GM19397 (cell line): Measurements from ENCODE around the gene MOV10.

Source experiments
- ATAC-seq: cut with Tn5 transposase; IDR thresholded peaks from one replicate; pipeline ENCODE4 v1.9.1; 2021; ENCODE audit warnings: mild to moderate bottlenecking, moderate library complexity; ENCODE audit not compliant: unreplicated experiment

MOV10 gene

DNA sequence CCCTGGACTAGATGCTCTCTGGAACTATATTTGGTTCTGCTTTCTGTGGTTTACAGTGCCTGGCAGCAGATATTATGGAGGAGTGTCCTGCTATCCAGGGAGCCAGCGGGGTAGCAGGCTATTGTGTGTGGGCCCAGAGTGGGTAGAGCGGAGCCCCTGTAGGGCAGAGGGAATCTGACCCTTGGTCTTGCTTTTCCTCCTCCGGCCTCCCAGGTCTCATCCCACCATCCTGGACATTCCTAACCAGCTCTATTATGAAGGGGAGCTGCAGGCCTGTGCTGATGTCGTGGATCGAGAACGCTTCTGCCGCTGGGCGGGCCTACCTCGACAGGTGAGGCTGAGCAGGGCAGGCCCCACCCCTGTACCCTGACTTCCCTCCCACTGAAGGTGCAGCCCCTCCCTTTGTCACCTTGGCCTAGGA lies 23.3 kb downstream of the MOV10 start:
- ATAC-seq = no peak

DNA sequence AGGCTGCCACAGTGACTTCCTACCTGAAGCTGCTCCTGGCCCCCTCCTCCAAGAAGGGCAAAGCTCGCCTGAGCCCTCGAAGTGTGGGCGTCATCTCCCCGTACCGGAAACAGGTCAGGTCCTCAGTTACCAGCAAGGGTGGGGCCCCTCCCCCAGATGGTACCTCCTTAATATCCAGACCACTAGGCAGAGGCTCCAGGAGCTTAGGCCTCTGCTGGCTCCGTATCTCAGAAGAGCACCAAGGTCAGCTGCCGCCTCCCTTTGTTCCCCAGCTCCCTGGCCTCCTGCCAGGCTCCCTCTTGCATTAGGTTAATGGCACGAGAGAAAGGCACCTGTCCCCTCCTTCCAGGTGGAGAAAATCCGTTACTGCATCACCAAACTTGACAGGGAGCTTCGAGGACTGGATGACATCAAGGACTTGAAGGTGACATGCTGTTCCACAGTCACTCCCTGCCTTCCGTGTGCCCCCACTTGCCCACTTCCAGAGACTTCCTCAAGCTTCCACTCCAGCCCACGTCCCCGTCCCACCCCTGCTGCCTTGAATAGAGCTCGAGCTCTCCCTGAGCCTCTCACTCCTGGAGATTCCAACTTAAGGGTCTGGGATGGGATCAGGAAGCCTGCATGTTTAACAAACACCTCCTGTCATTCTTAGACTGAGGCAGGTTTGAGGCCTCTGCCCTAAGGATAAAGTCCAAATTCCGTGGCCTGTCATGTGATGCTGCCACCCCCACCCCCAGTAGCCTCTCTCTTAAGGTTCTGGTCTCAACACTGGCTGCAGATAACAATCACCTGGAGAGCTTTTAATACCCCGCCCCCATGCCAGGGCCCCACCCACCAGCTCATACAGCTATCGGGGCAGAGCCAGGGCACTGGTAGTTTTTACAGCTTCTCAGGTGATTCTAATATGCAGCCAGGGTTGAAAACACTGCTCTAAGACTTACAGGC lies 24.2 kb downstream of the MOV10 start:
- no peak for ATAC-seq

DNA sequence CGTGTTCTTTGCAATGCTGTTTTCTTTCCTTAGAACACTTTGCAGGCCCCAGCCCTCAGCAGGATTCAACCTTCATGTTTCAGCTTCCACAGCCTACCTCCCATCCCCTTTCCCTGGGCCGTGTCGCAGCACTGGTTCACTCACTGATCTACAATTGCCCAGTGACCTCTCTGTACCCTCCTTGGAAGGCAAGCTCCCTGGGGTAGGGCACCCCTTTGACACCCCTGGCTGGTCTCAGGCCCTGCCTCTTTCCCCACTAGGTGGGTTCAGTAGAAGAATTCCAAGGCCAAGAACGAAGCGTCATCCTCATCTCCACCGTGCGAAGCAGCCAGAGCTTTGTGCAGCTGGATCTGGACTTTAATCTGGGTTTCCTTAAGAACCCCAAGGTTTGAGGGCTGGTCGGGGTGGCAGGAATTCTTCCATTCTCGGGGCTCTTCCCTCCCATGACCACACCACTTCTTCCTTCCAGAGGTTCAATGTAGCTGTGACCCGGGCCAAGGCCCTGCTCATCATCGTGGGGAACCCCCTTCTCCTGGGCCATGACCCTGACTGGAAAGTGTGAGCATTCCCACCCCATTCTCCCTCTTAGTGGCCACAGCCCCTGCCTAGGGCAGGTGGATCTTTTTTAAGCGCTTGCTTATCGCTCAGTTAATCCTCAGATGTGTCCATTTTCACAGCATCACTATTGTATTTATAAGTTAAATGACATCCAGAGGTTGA lies 25.1 kb downstream of the MOV10 start:
- no peak for ATAC-seq

DNA sequence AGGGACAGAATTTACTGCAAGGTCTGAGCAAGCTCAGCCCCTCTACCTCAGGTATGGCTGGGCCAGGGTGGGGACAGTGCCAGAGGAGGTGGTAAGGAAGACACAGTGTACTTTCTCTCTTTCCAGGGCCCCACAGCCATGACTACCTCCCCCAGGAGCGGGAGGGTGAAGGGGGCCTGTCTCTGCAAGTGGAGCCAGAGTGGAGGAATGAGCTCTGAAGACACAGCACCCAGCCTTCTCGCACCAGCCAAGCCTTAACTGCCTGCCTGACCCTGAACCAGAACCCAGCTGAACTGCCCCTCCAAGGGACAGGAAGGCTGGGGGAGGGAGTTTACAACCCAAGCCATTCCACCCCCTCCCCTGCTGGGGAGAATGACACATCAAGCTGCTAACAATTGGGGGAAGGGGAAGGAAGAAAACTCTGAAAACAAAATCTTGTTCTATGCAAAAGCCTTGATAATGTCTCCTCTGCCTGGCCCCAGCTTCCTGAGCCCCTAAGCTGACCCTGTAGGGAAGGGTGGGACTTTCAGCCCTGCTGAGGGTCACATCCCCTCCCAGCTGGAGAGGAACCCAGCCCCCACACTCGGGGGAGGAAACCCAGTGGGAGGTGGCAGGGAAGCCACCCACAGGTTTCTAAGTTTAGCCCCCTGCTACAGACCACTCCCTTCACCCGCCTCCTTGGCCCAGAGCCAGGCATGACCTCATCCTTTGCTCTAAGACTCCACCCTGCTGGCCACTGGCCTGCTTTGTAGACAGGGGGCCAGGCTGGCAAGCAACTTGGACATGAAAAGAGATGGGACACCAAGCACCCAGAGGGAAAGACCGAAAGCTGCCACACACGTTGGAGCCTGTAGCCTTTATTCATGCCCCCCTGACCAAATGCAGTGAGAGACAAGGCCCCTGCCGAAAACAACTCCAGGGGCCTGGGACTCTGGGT lies 26.1 kb downstream of the MOV10 start:
- ATAC-seq = peak; percentile 45

DNA sequence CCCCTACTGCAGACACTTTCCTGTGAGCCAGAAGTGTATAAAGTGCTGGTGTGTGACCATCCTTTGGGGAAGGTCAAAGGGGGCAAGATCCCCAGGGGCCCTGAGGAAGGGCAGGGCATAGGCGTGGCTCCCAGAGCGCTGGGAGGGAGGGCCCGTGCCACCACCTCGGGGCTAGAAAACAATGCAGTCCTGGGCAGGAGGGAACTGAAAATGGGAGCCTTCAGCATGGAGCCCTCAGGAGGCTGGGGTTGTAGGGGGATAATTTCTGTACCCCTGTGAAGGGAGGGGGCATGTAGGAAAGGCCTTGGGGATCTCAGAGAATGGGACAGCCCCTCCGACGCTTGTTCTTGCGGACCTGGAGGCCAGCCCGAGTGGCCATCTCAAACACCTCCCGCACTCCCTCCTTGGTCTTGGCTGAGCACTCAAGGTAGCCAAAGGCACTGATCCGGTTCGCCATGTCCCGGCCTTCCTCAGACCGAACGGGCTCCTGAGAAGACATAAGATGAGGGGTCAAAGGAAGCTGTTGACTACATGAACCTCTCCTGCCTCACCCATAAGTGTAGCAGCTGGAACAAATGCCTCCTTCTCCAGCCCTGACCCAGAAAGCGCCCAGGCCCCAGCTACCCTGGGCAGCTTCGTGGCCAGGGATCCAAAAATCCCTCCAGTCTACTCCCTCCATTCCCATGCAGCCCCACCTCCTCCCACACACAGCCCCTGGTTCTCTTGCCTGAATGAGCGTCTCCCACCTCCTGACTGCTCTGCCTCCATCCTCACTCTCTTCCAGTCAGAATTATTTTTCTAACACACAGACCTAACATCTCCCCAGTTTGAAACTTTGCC lies 27.0 kb downstream of the MOV10 start:
- ATAC-seq = no peak

DNA sequence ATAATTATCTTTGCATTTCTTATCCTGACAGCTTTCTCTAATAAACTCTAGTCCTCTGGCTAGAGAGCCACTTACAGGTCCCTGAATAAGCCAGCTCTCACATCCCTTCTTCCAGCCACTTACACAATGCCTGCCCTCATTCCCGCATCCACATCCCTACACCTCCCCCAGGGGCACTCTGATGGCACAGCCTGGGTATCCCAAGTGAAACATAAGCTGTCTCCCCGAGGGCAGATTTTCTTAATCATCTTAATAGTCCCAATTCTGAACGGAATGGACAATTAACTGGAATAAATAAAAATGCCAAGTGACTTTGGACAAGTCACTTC lies 27.6 kb downstream of the MOV10 start:
- no peak for ATAC-seq

DNA sequence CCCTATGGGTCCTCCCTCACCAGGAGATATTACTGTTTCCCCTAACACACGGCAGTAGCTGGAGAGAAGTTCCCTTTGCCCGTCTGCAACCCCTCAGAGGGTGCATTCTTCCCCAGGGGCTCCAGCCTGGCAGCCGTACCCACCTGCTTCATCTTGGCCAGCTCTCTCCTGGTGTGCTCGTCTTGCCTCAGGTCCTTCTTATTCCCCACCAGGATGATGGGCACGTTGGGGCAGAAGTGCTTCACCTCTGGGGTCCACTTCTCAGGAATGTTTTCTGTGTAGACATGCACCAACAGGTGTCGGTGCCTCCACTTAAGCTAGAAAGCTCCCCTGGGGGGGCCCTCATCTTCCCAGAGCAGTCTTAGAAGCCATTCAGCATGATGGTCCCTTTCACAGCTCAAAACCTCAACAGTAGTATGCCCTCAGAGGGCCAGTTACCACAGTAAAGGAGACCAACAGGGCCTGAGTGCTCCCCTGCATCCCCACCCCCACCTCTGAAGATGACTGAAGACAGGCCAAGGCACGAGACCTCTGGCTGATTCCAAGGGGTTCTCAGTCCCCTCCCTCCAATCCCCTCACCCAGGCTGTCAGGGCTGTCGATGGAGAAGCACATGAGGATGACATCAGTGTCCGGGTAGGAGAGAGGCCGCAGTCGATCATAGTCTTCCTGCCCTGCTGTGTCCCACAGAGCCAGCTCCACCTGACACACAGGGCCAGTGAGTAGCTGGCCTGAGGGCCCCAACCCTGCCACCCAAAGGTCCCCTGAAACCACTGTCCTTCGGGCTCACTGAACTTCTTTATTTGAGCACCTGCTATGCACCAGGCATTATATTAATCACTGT lies 28.2 kb downstream of the MOV10 start:
- ATAC-seq = no peak

DNA sequence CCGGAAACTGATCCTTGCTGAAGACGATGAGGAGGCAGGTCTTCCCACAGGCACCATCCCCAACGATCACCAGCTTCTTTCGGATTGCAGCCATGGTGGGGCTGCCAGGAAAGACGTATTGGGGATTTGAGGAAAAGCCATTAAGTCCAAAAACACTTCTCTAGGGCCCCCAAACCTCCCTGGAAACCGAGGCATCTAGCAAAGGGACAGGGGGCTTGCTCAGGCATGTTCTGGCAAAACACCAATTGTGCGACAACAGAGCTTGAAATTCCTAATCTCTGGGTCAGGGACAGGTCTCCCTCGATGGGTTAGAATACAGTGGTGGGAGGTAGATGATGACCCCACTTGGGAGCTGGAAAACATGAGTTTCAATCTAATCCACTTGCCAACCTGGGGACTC lies 29.2 kb downstream of the MOV10 start:
- ATAC-seq = no peak

DNA sequence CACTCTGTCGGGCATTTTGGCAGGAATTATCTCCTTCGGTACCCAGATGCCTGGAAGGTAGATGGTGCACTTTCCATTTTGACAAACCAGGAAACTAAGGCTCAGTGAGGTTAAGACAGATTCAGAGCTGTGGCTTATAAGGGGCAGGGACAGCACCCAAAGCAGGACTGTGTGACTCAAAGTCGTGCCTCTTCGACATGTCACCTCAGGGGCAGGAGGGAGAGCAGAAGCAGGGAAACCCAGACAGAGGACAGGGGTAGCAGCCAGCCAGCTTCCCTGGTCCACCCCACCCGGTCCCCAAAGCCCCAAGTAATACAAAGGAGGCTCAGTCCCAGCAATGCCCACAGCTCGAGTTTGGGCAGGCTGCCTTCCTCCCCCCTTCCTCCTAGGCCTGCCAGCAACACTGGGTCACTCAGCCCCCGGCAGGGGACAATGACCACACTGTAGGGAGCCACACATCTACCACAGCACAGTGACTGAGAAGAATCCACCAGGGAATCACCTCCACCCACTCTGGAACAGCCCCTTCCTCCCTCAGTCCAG lies 30.0 kb downstream of the MOV10 start:
- ATAC-seq = no peak

DNA sequence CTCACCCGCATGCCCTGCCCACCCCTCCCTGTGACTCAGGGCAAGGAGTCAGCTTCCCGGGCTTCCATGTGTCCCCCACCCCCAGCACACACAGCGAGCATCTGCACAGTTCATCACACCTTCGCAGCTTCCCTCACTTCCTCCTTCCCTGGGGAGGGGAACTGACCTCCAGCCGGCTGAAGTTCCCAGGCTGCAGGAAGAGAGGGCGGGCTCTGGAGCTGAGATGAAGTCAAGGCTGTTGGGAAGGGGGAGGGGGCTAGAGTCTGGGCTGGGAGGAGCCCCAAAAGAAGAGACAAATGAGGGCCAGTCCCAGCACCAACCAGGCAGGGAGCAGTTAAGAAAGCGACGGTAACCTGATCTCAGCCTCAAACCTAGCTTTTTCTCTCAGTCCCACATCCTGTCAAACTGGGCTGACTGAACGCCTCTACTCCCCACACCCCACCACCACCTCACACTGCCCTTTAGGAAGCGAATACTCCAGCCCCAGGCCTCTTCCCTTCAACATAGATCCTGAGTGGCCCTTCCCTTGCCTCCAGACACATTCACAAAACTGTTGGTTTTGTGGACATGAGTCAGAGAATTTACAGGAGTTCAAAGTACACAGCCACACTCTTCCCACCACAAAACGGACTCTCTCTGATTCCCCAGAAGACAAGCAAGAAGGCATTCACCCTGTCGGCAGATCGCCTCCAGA lies 30.6 kb downstream of the MOV10 start:
- peak; percentile 42 for ATAC-seq

DNA sequence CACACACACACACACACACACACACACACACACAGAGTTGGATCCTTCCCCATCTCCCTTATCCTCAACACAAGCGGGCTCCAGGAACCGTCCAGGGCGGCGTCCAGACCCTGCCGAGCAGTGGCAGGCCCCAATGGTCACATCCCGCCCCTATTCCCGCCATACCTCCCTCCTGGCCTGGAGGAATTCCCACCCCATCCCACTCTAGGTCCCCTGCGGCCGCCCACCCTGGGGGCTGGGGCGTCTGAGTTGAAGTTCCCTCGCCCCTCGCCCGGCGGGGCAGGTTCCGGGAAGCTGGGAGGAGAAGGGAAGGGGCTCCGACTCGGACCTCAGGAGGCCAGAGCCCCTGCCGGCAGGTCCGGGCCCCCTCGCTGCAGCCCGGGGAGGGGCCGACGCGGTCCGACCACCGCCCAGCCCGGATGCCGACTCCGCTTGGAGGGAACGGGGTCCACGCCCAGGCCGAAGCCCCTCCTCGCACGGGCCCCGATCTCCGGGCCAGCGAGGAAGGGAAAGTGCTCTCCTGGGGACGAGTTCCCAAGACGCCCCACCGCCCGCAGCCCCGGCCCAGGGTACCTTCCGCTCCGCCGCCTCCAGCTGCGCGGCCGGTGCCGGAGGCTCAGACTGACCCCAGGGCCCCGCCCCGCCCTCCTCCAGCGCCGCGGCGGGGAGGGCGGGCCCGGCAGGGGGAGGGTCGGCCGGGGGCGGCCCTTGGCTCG lies 32.2 kb downstream of the MOV10 start, which contains the start of gene RHOC:
Gene RHOC (minus strand): TSS at position 623 of the 716 bp plus-strand sequence. CDS start 3,328 bp downstream, outside the sequence.
- peak; percentile 81 for ATAC-seq

DNA sequence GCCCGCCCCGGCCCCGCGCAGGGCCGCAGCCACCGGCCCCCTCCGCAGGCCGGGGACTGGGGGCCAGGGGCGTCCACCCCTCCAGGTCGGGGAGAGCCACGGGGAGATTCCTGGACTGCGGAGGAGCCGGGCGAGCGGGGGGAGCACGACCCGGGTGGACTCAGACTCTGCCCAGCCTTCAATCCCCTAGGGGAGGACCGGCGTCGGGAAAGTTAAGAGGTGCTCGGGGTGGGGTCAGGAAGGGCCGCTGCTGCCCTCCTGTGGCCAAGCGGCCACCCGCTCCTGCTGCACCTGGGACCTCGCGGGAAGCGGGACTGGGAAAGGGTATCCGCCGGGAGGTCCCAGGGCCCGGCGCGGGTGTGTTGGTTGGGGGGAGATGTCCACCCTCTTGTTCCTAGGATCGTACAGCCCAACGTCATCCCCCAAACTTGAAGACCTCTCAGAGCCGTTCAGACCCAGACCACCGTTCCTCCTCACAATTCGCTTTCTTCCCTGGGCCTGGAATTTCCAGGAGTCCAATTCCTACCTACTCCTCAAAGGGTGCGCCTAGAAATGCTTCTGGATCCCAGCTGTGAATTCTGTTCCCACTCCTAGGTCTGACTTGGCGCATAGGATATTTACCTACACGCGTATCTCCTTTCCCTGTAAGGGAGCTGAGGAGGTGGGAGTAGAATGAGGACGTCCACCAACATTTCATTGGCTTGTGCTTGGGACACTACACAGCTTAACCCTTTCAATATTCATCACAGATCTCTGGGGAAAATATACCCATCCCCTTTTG lies 33.0 kb downstream of the MOV10 start:
- peak; percentile 67 for ATAC-seq

DNA sequence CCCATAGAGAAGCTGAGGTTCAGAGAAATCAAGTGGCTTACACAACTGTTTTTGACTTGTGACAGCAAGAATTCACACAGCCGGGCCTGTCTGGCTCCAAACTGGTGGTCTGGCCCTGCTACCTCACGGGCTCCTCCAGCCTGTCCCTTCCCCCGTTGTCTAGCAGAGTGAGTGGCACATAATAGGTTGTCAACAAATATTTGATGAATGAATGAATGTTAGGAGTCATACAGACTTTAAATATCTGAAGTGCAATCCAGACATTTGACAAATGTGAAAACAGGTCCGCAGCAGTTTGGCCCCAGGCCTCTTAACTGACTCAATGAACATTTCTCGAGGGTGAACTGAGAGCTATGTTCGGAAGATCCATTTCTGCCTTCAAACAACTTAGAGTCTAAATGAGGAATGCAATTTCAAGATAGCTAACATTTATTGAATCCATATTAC lies 33.6 kb downstream of the MOV10 start:
- no peak for ATAC-seq

DNA sequence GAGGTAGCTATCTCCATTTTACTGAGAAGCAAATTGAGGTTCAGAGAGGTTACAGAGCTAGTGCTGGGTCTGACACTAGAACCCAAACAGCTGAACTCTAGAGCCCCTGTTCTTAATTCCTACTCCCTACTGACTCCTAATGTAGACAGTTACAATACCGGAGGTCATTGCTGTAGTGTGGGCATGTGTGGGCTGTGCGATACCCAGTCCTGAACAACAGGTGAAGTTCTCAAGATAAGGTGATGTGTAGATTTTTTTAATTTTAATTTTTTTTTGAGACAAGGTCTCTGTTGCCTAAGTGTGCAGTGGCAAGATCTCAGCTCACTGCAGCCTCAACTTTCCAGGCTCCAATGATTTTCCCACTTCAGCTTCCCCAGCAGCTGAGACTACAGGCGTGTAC lies 34.0 kb downstream of the MOV10 start:
- no peak for ATAC-seq

DNA sequence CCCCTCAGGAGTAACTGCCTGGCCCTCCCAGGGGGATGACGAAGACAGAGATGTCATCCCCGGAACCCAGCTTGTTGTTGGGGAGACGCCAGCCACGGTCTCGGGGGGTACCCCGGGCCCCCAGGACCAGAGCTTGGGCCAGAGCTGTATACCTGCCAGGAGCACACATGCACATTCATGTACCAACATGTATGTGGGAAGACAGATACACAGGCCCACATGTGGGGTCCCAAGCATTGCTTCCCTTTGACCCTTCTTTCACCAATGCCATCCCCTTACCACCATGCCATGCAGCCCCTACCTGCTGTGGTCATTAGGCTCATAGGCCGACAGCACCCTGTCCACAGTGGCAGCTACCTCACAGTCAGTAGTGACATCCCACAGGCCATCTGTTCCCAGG lies 35.7 kb downstream of the MOV10 start:
- no peak for ATAC-seq

DNA sequence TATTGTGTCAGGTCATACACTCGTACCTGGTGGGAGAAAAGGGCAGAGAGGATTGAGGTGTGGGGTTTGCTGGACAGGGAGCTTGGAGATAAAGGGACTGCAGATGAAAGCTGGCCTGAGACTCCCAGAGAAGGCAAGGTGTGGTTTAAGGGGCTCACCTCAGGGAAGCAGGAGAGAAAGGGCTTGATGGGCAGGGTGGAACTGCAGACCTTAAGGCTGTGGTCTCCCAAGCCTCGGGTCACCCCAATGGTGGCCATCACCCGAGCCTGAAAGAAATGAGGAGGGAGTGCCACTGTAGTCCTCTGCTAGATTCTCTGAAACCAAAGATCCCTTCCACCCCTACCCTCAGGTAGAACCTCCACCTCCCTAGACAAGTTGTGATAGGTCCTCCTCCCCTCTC lies 36.1 kb downstream of the MOV10 start:
- no peak for ATAC-seq

DNA sequence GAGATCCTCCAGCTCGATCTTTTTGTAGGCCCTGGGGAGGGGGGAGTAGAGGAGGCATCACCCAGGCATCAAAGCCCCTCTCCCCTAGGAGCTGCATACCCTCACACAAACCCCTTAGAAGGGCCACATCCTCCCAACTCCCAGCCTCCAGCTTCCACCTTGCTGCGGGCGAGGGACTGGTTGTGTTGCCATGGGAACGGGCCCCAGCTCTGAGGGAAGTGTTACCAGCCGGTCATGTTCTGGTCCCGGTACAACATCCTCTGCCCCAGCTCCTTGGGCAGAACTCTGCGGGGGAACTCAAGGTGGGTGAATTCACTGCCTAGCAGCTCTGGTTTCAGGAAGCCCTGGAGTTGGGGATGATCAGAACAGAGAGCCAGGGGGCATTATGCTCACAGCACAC lies 36.6 kb downstream of the MOV10 start:
- no peak for ATAC-seq
